ENCODE results near the gene TNRC18.
"Not testable (repeated sequence)": the region's sequence is repeated elsewhere in the genome, so short reads cannot be mapped to it uniquely, and the experiment has no call there.

The TNRC18 gene

DNA sequence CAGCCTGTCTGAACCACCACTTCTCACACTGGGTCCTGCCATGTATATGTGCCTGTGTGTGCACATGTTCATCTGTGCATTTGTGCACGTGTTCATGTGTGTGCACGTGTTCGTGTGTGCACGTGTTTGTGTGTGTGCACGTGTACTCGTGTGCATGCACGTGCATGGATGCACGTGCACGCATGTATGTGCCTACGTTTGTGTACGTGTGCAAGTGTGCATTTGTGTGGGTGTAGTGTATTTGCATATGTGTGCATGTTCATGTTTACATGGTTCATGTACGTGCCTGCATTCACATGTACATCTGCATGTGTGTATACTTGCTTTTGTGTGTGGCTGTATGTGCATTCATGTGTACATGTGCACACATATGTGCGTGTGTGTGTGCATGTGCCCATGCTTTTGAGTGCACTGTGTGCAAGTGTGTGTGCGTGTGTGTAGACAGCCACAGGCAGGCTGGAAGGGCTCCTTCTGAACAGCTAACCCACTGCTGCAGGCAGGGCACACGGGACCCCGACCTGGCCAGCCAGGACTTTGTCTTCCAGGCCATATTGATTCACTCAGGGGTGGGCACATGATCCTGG is 112.7 kb downstream of the TNRC18 start:
- DNase-seq = no peak

GRCh38 chr7:5309146-5309545 is 114.5 kb downstream of the TNRC18 start:
- no peak for DNase-seq

DNA sequence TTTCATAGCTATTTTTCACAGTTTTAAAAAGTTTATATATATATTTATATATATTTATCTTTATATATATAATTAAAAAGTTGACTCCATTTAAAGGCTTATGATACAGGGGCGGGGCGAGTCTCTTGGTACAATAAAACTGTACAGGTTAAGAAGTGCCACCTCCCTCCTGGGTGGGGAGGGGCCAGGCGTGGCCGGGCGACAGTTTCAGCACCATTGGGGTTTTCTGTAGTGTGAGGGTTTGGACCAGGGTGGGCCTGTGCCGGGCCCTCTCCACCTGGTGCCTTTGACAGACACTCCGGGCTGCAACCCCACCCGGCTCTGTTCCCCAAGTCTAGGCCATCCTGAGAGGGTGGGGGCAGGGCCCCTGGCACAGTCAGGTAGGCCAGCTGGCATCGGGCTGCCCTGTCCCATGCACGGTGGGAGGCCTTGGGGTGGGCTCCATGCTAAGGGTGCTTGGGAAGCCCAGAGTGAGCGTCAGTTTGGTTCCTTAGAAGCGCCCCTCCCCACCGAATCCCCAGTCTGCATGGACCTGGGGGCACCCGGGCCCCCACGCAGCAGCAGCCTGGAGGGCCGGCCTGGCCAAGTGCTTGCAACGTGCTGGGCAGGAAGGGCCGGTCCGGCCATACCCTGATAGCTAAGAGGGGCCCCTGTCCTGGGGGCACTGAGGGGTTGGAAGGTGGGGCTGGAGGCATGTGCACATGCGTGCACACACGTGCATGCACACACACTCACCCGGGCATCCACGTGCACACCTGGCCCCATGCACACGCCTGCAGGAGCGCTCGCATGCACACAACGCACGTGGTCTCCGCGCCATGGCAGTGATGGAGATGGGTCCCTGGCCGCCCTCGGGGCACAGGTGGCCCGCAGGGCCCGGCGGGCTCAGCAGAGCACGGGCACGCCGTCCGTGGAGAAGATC is 116.2 kb downstream of the TNRC18 start:
- not testable (repeated sequence) for DNase-seq

DNA sequence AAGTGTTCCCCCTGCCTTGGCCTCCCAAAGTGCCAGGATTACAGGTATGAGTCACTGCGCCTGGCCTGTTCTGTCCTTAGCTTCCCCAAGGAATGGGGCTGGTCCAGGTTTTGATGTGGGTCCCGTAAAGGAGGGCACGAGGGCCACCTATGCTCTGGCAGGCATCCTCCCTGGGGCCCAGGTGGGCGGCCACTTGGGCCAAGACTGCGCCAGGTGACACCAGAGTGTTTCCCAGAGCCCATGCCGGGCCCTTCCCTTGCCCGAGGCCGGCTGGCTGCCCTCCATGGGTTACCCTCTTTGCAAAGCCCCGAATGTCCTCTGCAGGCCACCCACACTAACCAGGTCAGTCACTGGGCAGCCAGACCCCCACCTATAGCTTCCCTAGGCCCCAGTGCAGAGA is 118.6 kb downstream of the TNRC18 start:
- DNase-seq = not testable (repeated sequence)

- DNase-seq = no peak
Observed at GRCh38 chr7:5303591-5304505, 119.8 kb downstream of the TNRC18 start.

- no peak for DNase-seq
Observed at GRCh38 chr7:5303061-5303460, 120.6 kb downstream of the TNRC18 start.

- DNase-seq = no peak
Observed at GRCh38 chr7:5302577-5302976, 121.1 kb downstream of the TNRC18 start.

- no peak for DNase-seq
Observed at GRCh38 chr7:5300366-5300765, 123.3 kb downstream of the TNRC18 start.

DNA sequence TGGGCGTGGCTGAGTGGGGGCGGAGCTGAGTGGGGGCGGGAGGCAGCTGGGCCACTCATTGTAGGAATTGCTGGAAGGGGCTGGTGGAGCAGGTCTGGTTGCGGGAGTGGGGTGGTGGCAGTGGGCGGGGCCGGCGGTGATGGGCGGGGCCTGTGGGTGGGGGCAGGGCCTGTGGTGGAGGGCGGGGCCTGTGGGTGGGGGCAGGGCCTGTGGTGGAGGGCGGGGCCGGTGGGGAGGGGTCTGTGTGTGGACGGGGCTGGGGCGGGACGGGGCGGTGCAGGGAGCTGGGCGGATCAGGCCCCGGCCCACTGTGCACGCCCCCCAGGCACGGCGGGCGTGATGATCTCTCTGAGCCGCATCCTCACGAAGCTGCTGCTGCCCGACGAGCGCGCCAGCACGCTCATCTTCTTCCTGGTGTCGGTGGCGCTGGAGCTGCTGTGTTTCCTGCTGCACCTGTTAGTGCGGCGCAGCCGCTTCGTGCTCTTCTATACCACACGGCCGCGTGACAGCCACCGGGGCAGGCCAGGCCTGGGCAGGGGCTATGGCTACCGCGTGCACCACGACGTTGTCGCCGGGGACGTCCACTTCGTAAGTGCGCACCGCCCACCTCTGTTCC is 126.9 kb downstream of the TNRC18 start:
- peak; percentile 77 for DNase-seq

- peak; percentile 16 for DNase-seq
Observed at GRCh38 chr7:5296015-5296610, 127.5 kb downstream of the TNRC18 start.

DNA sequence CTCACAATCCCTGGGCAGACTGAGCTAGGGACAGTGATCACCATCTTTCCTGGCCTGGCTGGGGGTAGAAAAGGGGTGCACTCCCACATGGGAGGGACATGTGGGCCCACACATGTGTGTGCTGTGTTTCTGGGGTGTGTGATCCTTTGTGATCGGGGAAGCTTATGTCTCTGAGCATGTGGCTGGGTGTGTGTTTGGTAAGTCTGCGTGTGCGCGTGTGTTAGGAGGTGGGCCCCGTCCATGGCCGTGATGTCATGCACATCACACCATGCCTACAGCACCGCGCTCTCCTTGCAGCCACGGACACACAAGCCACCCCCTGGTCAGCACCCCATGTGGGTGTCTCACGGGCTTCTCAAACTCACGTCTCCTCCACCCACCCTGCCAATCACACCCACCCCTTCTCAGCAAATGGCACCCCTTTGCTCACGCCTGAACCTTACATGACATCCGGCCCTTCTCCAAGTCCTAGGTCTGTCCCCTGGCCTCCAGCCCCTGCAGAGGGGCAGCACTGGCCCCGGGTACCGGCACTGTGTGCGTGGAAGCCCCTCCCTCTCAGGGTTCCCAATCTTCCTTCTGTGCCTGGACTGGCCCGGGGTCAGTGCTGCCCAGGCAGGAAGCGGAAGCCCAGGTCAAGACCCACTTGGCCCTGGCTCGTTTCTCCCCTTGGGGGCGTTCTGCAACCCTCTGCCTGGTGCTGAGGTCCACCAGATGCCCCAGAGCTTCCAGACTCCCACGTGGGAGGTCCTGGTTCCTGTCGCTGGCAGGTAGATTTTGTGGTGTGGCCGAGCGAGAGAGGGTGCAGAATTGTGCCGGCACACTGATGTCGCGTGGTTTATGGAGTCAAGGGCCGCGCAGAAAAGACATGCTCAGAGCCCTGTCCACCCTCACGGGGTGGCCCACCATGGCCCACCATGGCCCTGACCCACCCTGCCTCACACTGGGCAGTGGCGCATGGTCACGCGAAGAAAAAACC is 128.3 kb downstream of the TNRC18 start:
- no peak for DNase-seq

DNA sequence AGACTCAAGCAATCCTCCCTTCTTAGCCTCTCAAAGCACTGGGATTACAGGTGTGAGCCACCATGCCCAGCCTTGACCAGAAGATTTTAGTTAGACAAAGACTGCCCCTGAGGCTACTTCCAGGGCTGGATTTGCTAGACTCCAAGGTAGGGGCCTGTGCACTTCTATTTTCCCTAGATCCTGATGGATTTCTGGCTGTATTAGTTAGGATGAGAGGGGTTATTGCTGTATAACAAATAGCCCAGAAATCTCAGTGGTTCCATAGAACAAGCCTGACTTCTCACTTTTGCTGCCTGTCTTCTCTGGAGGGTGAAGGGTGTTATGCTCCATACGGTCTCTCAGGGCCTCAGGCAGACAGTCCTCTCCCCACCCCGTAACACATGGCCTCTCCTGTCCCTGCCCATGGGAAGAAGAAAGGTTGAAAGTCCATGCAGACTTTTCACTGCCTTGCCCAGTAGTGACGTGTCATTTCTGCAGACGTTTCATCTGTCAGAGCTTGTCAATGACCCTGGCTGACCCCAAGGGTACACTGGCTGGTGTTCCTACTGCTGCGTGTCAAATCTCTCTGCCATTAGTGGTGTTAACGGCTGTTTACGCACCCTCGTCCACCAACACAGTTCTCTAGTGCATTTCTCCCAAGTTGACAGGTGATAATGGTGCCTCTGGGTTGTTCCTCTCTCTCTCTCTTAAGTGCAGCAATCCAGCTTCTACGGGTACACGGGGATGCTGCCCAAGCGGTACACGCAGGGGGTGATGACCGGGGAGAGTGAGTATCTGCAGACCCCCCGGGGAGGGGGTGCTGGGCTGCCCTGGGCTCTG is 129.3 kb downstream of the TNRC18 start:
- no peak for DNase-seq

DNA sequence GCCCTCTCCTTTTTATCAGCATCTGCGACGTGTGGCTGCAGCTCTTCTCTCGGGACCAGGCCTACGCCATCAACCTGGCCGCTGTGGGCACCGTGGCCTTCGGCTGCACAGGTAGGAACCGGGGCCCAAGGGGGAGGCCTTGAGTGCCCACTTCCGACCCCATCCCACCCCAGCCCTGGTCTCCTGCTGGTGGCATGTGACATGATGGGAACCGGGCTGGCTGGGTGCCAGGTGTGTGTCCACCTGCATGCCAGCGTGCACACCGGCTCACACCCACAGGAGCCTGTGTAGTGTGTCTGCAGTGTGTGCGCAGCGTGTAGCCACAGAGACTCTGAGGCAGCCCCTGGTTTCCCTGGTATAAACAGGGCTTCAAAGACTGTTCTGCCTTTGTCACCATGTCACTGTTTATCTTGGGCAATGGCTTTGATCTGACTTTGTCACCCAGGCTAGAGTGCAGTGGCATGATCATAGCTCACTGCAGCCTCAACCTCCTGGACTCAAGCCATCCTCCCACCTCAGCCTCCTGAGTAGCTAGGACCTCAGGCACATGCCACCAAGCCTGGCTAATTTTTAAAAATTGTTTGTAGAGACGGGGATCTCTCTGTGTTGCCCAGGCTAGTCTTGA is 131.8 kb downstream of the TNRC18 start:
- not testable (repeated sequence) for DNase-seq

GRCh38 chr7:5291301-5291700 is 132.3 kb downstream of the TNRC18 start:
- no peak for DNase-seq

- no peak for DNase-seq
Observed at GRCh38 chr7:5289355-5289754, 134.3 kb downstream of the TNRC18 start.

GRCh38 chr7:5288560-5288959 is 135.1 kb downstream of the TNRC18 start:
- DNase-seq = not testable (repeated sequence)

GRCh38 chr7:5287802-5288201 is 135.8 kb downstream of the TNRC18 start:
- DNase-seq = no peak

GRCh38 chr7:5287373-5287772 is 136.3 kb downstream of the TNRC18 start:
- not testable (repeated sequence) for DNase-seq

GRCh38 chr7:5286933-5287332 is 136.7 kb downstream of the TNRC18 start:
- DNase-seq = no peak
